ENCODE data around the gene CPNE1.
"Not testable (repeated sequence)": the region's sequence is repeated elsewhere in the genome, so short reads cannot be mapped to it uniquely, and the experiment has no call there.

The CPNE1 gene

DNA sequence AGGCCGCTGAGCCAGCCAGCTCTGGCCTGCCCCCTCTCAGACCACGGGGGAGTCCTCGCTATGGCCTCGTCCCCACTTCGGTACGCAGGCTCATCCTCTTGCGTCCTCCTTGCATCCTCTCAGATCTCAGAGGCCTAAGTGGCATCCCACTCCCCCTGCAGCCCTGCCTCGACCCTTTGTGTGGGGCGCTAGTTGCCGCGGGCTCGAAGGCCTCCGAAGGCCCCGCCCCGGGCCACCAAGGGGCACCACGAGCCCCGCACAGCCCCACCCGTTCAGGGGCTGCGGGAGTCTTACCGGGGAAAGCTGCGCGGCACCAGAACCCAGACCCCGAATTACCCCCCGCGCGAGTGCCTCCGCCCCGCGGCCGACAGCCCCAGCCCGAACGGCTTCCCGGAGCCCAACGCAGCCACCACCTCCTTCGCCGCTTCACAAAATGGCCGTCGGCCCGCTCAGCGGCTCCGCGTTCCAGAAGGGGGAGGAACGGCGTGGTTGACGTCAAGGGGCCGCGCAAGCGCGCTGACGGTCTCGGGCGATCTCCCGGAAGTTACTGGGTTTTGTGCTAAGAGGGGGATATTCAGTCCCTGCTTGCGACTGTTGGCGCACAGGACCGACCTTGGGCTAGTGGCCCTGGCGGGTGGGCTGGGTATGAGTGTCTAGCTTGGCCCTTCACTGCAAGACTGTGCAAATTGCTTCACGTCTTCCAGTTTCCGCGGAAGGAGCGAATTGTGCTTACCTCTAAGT, at the start of gene CPNE1, which contains the start of gene RBM12:
Gene CPNE1 (minus strand): TSS at position 435 of the 741 bp plus-strand sequence. CDS start 31,977 bp downstream, outside the sequence.
Gene RBM12 (minus strand): TSS at position 435 of the 741 bp plus-strand sequence. CDS start 9,578 bp downstream, outside the sequence.
- Histone ChIP-seq H3K36me3 (ENCODE audit: insufficient read depth, low read depth, low read length) (peaks cover 9% of the 10 kb centered on the region; the same call in 1 of the 2 replicates), H3K4me1 (ENCODE audit: insufficient read depth, low read length) (peaks cover 18% of the 10 kb centered on the region; the same call in 1 of the 2 replicates), H3K27ac (ENCODE audit: low read length) (peak within 1 kb of the TSS; percentile 96), H3K9ac (ENCODE audit: low read depth, low read length) (peak within 1 kb of the TSS; percentile 99), H3K4me3 (ENCODE audit: low read length) (peak within 1 kb of the TSS; percentile 99), H3K9me3 (ENCODE audit: insufficient read depth, low read depth, low read length) (no peaks in the 10 kb centered on the region), H3K27me3 (ENCODE audit: insufficient read depth, low read length) (no peaks in the 10 kb centered on the region)

DNA sequence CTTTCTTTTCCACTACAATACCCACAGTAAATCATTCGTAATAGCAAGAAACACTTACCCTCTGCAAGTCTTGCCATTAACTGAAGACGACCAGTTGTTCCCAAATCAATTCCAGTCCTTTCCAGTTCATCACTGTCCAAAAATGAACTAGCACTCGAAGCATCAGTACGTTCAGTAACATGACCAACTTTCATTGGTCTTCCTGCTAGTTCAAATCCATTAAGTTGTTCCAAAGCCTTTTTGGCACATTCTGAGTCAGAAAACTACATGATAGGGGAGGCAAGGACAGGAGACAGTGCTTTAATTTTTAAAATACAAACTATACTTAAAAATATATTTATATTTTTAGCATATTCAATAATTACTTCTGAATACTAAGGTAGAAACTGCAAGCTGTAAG, 49.4 kb upstream of the CPNE1 start:
- peaks cover 100% of the 10 kb centered on the region for H3K36me3 ChIP-seq (ENCODE audit: insufficient read depth, low read depth, low read length)
- no peaks in the 10 kb centered on the region for H3K27me3 ChIP-seq (ENCODE audit: insufficient read depth, low read length)
- no peaks in the 10 kb centered on the region for H3K9me3 ChIP-seq (ENCODE audit: insufficient read depth, low read depth, low read length)
- H3K4me3 ChIP-seq (ENCODE audit: low read length), result no peak overlapping the region
- no peak overlapping the region for H3K27ac ChIP-seq (ENCODE audit: low read length)
- H3K4me1 ChIP-seq (ENCODE audit: insufficient read depth, low read length), result no peaks in the 10 kb centered on the region
- no peak overlapping the region for H3K9ac ChIP-seq (ENCODE audit: low read depth, low read length)

DNA sequence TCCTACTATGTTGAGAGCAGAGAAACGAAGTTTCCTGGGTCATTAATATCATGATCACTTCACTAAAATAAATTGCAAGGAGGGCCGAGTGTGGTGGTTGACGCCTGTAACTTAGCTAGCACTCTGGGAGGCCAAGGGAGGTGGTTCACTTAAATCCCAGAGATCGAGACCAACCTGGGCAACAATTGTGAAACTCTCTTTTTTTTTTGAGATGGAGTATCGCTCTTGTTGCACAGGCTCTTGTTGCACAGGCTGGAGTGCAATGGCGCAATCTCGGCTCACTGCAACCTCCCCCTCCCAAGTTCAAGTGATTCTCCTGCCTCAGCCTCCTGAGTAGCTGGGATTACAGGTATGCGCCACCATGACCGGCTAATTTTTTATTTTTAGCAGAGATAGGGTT, 48.4 kb upstream of the CPNE1 start:
- not testable (repeated sequence) for H3K4me1 ChIP-seq (ENCODE audit: insufficient read depth, low read length); H3K4me3 ChIP-seq (ENCODE audit: low read length); H3K9me3 ChIP-seq (ENCODE audit: insufficient read depth, low read depth, low read length); H3K27ac ChIP-seq (ENCODE audit: low read length); H3K27me3 ChIP-seq (ENCODE audit: insufficient read depth, low read length); H3K9ac ChIP-seq (ENCODE audit: low read depth, low read length)
- H3K36me3 ChIP-seq (ENCODE audit: insufficient read depth, low read depth, low read length), result peaks cover 100% of the 10 kb centered on the region

DNA sequence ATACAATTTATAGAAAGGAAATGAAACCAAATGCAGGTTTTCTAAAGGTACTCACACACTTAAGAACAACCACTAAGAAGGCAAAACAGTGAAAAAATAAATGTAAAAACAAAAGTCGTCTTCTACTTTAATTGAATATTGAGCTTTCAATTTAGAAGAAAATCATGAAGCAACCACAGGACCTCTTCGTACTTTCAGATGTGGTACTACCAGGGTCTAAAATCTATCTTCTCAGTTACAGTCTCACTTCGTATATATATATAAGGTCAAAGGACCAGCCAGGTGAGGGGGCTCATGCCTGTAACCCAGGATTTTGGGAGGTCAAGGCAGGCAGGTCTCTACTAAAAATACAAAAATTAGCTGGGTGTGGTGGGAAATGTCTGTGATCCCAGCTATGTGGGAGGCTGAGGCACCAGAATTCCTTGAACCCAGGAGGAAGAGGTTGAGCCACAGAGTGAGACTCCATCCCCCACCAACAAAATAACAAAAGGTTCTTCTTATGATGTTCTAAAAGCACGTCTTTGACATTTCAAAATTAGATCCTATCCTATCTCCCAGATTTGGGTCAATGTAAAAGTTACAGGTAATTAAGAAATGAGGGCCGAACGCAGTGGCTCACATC, 47.0 kb upstream of the CPNE1 start:
- no peak overlapping the region for H3K4me3 ChIP-seq (ENCODE audit: low read length)
- H3K36me3 ChIP-seq (ENCODE audit: insufficient read depth, low read depth, low read length), result peaks cover 99% of the 10 kb centered on the region
- no peak overlapping the region for H3K9ac ChIP-seq (ENCODE audit: low read depth, low read length)
- no peaks in the 10 kb centered on the region for H3K4me1 ChIP-seq (ENCODE audit: insufficient read depth, low read length)
- H3K9me3 ChIP-seq (ENCODE audit: insufficient read depth, low read depth, low read length), result no peaks in the 10 kb centered on the region
- H3K27me3 ChIP-seq (ENCODE audit: insufficient read depth, low read length), result no peaks in the 10 kb centered on the region
- no peak overlapping the region for H3K27ac ChIP-seq (ENCODE audit: low read length)

DNA sequence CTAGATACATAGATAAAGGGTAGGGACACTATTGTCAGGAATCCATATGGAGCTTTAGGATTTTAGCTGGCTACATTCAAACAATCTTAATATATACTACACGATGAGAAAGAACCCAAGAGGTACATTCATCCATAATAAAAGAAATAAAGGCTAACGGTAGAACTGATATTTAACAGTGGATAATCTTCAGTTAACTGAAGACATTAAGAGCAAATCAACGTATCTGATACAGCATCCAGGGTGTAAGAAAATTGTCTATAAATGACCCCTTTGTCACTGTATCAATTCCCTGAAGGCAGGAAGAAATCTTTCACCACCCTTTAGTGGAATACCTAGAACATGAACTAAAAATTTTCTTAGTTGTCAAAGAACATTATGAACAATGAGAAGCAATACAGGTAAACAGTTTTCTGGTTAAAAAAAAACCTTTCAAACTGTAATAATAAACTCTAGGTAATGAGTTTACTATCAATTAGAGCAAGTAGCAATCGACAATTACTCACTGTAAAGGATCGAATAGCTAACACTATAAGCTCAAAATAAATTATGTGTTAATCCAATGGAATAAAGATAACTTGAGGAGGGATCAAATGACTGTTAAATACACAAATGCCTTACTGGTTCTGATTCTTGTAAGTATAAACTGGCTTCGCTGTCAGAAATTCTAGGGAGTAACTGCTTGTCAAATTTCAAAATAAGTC, 46.3 kb upstream of the CPNE1 start:
- Histone ChIP-seq H3K9me3 (ENCODE audit: insufficient read depth, low read depth, low read length) (no peaks in the 10 kb centered on the region), H3K4me3 (ENCODE audit: low read length) (no peak overlapping the region), H3K27me3 (ENCODE audit: insufficient read depth, low read length) (no peaks in the 10 kb centered on the region), H3K36me3 (ENCODE audit: insufficient read depth, low read depth, low read length) (peaks cover 99% of the 10 kb centered on the region), H3K4me1 (ENCODE audit: insufficient read depth, low read length) (no peaks in the 10 kb centered on the region), H3K9ac (ENCODE audit: low read depth, low read length) (no peak overlapping the region), H3K27ac (ENCODE audit: low read length) (no peak overlapping the region)

DNA sequence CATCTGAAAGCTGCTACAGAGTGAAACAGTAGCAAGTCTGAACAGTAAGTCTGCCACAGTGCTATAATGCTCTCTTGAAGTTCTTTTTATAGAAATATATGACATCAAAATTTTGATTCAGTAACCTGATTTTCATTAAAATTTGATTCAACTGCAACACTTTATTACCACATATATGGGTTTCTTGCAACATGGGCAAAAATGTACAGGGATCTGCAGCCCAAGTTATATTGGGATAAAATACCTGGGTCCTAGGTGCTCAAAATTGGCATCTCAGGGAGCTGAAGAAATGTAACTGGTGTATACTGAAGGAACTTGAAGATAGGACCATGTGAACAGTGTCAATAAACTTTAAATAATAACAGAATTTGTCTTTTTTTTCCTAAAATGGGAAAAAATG, 45.3 kb upstream of the CPNE1 start:
- Histone ChIP-seq H3K4me3 (ENCODE audit: low read length) (no peak overlapping the region), H3K9me3 (ENCODE audit: insufficient read depth, low read depth, low read length) (no peaks in the 10 kb centered on the region), H3K9ac (ENCODE audit: low read depth, low read length) (no peak overlapping the region), H3K27ac (ENCODE audit: low read length) (no peak overlapping the region), H3K4me1 (ENCODE audit: insufficient read depth, low read length) (no peaks in the 10 kb centered on the region), H3K36me3 (ENCODE audit: insufficient read depth, low read depth, low read length) (peaks cover 99% of the 10 kb centered on the region), H3K27me3 (ENCODE audit: insufficient read depth, low read length) (no peaks in the 10 kb centered on the region)

DNA sequence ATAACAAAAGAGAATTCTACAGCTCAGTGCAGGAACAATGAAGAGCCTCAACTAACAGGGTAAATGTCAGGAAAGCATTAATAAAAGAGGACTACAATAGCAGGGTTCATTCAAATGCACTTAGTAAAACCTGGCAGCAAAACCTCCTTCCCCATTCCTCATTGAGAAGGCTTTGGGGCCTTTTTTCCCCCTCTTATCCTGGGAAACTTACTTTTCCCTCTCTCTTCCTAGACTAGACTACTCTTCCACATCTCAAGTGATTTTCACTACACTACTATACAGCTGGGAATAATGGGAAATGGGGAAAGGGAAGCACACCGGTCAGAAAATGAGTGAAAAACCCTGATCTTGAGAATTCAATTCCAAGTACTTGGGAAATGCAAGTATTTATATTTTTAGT, 44.6 kb upstream of the CPNE1 start:
- H3K27me3 ChIP-seq (ENCODE audit: insufficient read depth, low read length), result no peaks in the 10 kb centered on the region
- H3K9me3 ChIP-seq (ENCODE audit: insufficient read depth, low read depth, low read length), result no peaks in the 10 kb centered on the region
- H3K9ac ChIP-seq (ENCODE audit: low read depth, low read length), result no peak overlapping the region
- H3K4me3 ChIP-seq (ENCODE audit: low read length), result no peak overlapping the region
- H3K36me3 ChIP-seq (ENCODE audit: insufficient read depth, low read depth, low read length), result peaks cover 99% of the 10 kb centered on the region
- H3K27ac ChIP-seq (ENCODE audit: low read length), result no peak overlapping the region
- no peaks in the 10 kb centered on the region for H3K4me1 ChIP-seq (ENCODE audit: insufficient read depth, low read length)

DNA sequence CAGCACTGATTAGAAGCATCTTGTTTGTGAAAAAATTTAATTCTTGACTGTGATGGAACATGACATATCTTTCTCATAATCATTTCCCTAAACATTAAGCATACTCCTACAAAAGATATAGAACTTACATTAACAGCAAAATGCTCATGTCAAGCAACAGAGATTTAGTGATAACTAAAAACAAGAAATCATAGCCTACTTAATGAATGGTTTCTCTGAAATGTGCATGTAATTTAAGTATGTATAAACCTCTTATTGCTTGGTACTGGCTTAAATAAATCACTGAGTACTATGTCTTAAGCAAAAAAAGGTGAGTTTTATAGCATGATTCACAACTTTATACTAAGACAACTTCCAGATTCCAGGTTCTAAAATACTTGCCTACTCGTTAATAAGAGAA, 43.8 kb upstream of the CPNE1 start:
- H3K9ac ChIP-seq (ENCODE audit: low read depth, low read length), result no peak overlapping the region
- no peaks in the 10 kb centered on the region for H3K9me3 ChIP-seq (ENCODE audit: insufficient read depth, low read depth, low read length)
- no peak overlapping the region for H3K4me3 ChIP-seq (ENCODE audit: low read length)
- H3K4me1 ChIP-seq (ENCODE audit: insufficient read depth, low read length), result no peaks in the 10 kb centered on the region
- no peaks in the 10 kb centered on the region for H3K27me3 ChIP-seq (ENCODE audit: insufficient read depth, low read length)
- no peak overlapping the region for H3K27ac ChIP-seq (ENCODE audit: low read length)
- H3K36me3 ChIP-seq (ENCODE audit: insufficient read depth, low read depth, low read length), result peaks cover 99% of the 10 kb centered on the region

DNA sequence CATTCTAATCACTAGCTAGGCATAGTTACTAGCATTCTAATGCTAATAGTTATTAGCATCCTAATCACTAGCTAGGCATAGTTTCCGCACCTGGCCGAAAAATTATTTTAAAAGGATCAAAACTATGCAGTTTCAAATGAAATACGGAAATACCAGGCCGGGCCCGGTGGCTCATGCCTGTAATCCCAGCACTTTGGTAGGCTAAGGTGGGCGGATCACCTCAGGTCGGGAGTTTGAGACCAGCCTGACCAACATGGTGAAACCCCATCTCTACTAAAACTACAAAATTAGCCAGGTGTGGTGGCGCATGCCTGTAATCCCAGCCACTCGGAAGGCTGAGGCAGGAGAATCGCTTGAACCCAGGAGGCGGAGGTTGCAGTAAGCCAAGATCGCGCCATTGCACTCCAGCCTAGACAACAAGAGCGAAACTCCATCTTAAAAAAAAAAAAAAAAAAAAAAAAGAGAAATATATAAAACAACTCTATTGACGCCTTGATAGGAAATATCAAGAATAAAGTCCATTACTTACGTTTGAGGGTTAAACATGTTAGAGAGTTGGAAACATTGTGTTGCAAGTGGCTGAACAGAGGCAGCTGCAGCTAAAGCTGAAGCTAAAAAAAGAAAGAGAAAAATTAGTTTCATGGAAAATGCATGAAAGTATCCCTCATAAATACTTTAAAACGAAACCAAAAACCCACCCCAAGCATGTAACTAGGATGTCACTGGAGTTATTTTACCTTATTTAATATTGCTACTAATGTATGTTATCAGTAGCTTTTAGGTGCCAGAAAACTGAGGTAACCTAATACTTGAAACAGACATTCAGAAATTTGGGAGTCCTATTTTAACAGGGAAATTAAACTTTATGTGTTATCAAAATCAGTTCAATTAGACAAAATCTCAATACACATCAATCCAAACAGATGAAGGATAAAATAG, 42.2 kb upstream of the CPNE1 start:
- not testable (repeated sequence) for H3K27me3 ChIP-seq (ENCODE audit: insufficient read depth, low read length); H3K9ac ChIP-seq (ENCODE audit: low read depth, low read length); H3K27ac ChIP-seq (ENCODE audit: low read length); H3K4me3 ChIP-seq (ENCODE audit: low read length); H3K9me3 ChIP-seq (ENCODE audit: insufficient read depth, low read depth, low read length); H3K4me1 ChIP-seq (ENCODE audit: insufficient read depth, low read length)
- H3K36me3 ChIP-seq (ENCODE audit: insufficient read depth, low read depth, low read length), result peaks cover 99% of the 10 kb centered on the region

DNA sequence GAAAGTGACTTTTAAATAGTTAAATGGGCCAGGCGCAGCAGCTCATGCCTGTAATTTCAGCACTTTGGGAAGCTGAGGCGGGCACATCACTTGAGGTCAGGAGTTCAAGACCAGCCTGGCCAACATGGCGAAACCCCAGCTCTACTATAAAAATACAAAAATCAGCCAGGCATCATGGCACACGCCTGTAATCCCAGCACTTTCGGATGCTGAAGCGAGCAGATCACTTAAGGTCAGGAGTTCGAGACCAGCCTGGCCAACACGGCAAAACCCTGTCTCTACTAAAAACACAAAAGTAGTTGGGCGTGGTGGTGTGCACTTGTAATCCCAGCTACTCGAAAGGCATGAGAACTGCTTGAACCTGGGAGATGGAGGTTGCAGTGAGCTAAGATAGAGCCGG, 41.2 kb upstream of the CPNE1 start:
- not testable (repeated sequence) for H3K4me3 ChIP-seq (ENCODE audit: low read length); H3K9me3 ChIP-seq (ENCODE audit: insufficient read depth, low read depth, low read length); H3K27me3 ChIP-seq (ENCODE audit: insufficient read depth, low read length); H3K27ac ChIP-seq (ENCODE audit: low read length); H3K4me1 ChIP-seq (ENCODE audit: insufficient read depth, low read length); H3K9ac ChIP-seq (ENCODE audit: low read depth, low read length)
- H3K36me3 ChIP-seq (ENCODE audit: insufficient read depth, low read depth, low read length), result peaks cover 96% of the 10 kb centered on the region

Data from iPS-20b (cell line).